ENCODE measurements around the gene BARX1. TPM values are rescaled to one million over a fixed set of nuclear protein-coding genes. Genes with fewer than 3 reads are reported as not detected.

The BARX1 gene
- total and polyA plus RNA-seq, 10 of the 15 experiments (the other 5 are each of a cell fraction or from before 2014, with no cell fraction given) = not detected

Other genes with a start within 250 kb of the BARX1 start
- 3.6 and 4.7 TPM in 2 replicates for gene PTPDC1, start 129.1 kb upstream of the BARX1 start, total RNA-seq (2014; rRNA removed)
- 4.5 TPM in 2 replicates for gene PTPDC1, start 129.1 kb upstream of the BARX1 start, total RNA-seq (2014; rRNA removed; fragmentation: Illumina TruSeq; extraction: Trizol)
- gene PTPDC1, start 129.1 kb upstream of the BARX1 start, total RNA-seq (2021) = 2.9 and 3.0 TPM in 2 replicates
- 1.5 and 2.0 TPM in 2 replicates for gene PTPDC1, start 129.1 kb upstream of the BARX1 start, polyA plus RNA-seq (2011; rRNA removed)
- 3.2 and 5.5 TPM in 2 replicates for gene PTPDC1, start 129.1 kb upstream of the BARX1 start, polyA plus RNA-seq (2014; fragmentation: Illumina TruSeq; extraction: Trizol)
- gene PTPDC1, start 129.1 kb upstream of the BARX1 start, polyA plus RNA-seq (2014; fragmentation: Nextera tagmentation; extraction: Ambion mirVana) = 1 to 10 TPM; 1.2 to 1.8 TPM
- 2.4 and 3.2 TPM in 2 replicates for gene PTPDC1, start 129.1 kb upstream of the BARX1 start, polyA plus RNA-seq (2014; rRNA removed)
- 1 to 10 TPM; 2.4 to 2.8 TPM for gene PTPDC1, start 129.1 kb upstream of the BARX1 start, polyA plus RNA-seq (2016; fragmentation: Nextera tagmentation; extraction: Ambion mirVana)